ENCODE results near the gene SRGAP2C.
"Not testable (repeated sequence)": the region's sequence is repeated elsewhere in the genome, so short reads cannot be mapped to it uniquely, and the experiment has no call there.

Gene SRGAP2C

DNA sequence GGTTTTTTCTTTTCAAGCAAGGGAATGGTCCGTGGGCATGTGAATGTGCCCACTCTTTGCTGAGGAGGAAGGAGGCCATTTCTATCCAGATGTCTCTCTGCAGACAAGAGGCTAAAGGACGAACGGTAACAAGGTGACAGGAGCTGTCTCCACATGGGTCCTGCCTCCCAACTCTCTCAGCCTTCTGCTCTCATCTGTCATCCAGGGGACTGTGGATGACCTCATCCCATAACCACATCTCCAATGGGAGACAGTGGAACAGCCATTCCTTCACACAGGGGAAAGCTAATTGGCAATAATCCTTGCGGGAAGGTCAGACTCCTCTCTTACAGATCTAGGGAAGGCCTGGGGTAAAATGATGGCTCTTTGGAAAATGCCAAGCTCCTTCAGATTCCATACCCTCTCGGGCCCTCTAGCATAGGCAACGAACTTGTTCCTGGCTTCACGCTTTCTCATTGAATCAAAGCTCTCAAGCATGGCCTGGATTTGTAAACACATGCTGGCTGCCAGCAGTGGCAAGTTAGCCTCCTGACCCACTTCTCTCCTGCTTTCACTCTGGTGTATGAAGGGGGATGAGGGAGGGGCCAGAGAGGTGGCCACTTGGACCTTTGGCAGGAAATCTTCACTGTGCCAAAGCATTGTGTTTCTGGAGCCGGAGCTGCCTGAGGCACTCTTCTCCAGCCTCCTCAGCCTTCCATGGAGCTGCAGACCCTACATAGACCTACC lies 201.0 kb downstream of the SRGAP2C start:
- not testable (repeated sequence) for H3K4me1 ChIP-seq; H3K36me3 ChIP-seq; H4K20me1 ChIP-seq; H3K27me3 ChIP-seq; H3K27ac ChIP-seq; H3K4me3 ChIP-seq; H3K9me3 ChIP-seq (replicated peaks in 1 of 11); H3K4me2 ChIP-seq; H3K9ac ChIP-seq

DNA sequence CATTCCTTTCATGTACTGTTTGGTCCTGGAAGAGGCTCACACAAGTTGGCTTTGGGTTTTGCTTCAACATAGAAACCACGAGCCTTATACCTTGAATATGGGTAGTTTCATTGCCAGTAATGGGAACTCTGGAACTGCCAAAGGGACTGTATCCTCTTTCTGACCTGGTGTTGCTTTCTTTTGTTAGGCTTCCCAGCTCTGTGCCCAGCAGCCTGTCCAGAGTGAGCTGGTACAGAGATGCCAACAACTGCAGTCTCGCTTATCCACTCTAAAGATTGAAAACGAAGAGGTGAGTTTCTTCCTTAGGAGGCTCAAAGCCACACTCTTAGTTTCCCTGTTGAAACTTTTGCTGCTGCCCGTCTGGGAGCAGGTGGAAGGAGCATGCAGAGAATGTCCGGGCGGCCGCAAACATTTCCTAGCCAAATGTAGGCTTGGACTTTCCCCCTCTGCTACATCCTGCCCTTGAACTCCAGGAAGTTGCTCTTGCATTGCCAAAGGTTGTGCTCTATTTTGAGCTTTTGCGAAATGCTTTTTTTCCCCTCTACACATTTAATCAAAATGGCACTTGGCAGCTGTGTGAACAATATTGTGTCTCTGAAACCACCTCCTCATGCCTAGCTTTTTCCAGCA lies 201.7 kb downstream of the SRGAP2C start:
- H3K9me3 ChIP-seq (replicated peaks in 1 of 11); H4K20me1 ChIP-seq; H3K27me3 ChIP-seq; H3K4me3 ChIP-seq; H3K27ac ChIP-seq; H3K4me2 ChIP-seq; H3K9ac ChIP-seq; H3K4me1 ChIP-seq; H3K36me3 ChIP-seq: not testable (repeated sequence)

DNA sequence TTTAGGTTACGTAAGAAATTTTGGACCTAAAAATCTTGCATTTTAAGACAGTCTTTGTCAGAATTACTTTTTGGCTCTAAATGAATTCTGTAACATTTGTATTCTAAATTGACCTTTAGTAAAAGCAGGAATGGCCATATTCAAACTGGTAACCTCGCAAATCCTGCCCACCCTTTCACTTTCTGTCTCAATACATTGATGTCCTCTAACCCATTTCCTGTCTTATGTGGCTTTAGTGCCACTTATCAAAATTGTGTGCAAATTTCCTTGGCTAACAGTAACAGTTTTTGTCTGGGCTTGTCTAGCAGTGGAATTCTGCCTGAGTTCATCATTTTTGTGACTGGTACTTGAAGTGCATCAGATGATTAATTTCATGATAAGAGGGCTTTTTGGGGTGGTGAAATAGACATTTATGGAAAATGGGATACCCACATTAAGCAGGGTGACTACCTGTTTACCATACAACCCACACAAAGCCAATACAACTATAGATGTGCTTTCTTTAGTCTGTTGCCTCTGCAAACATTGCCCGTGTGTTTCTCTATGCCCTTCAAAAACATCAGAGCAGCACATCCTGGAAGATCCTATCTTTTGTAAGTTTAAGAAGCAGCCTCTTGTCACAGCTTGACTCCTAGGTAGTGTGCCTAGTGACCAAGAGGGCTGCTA lies 205.3 kb downstream of the SRGAP2C start:
- H4K20me1 ChIP-seq; H3K27ac ChIP-seq; H3K4me2 ChIP-seq; H3K9me3 ChIP-seq (replicated peaks in 1 of 11); H3K27me3 ChIP-seq; H3K4me1 ChIP-seq; H3K36me3 ChIP-seq; H3K4me3 ChIP-seq; H3K9ac ChIP-seq: not testable (repeated sequence)

DNA sequence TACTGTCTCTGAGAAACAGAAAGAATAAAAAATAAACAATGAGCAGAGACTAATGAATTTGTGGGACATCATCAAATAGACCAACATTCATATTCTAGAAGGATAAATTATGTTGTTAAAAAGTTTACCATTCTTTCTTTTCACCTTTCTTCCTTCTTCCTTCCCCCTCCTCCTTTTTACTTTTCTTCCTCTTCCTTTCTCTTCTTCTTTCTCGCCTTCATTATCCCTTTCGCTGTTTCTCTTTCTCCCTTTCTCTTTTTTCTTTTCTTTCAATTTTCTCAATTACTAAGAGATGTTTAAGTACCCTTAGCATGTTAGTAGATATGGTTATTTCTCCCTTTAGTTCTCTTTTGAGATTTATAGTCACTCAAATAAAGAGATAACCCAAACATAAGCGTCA lies 207.4 kb downstream of the SRGAP2C start:
- H3K36me3 ChIP-seq; H3K27ac ChIP-seq; H3K9me3 ChIP-seq (replicated peaks in 1 of 11); H3K4me2 ChIP-seq; H3K4me1 ChIP-seq; H3K4me3 ChIP-seq; H3K9ac ChIP-seq: not testable (repeated sequence)
- Histone ChIP-seq H4K20me1 (peaks cover 0 to 10% (median 7%) of the 10 kb centered on the region in 11 experiments; a peak in 11 of 22 replicates), H3K27me3 (peaks cover 4 to 29% (median 25%) of the 10 kb centered on the region in 11 experiments; a peak in 20 of 22 replicates)

- peak overlapping the region in 4 of 11 experiments; percentile 74 to 87 (median 81); a peak in 7 of 22 replicates for H3K9ac ChIP-seq
- not testable (repeated sequence) for H3K9me3 ChIP-seq (replicated peaks in 1 of 11); H3K27ac ChIP-seq; H3K36me3 ChIP-seq; H3K4me1 ChIP-seq
- peak overlapping the region; percentile 54 to 70 (median 63); a peak in 18 of 20 replicates for H3K4me3 ChIP-seq
- H4K20me1 ChIP-seq: peaks cover 0 to 10% (median 7%) of the 10 kb centered on the region in 11 experiments; a peak in 11 of 22 replicates
- H3K27me3 ChIP-seq: peaks cover 4 to 35% (median 30%) of the 10 kb centered on the region in 11 experiments; a peak in 20 of 22 replicates
- H3K4me2 ChIP-seq: peak overlapping the region in 8 of 11 experiments; percentile 13 to 88 (median 82); a peak in 13 of 22 replicates
These were observed 211.0 kb downstream of the SRGAP2C start for GRCh38 chr1:121395718-121396201.

DNA sequence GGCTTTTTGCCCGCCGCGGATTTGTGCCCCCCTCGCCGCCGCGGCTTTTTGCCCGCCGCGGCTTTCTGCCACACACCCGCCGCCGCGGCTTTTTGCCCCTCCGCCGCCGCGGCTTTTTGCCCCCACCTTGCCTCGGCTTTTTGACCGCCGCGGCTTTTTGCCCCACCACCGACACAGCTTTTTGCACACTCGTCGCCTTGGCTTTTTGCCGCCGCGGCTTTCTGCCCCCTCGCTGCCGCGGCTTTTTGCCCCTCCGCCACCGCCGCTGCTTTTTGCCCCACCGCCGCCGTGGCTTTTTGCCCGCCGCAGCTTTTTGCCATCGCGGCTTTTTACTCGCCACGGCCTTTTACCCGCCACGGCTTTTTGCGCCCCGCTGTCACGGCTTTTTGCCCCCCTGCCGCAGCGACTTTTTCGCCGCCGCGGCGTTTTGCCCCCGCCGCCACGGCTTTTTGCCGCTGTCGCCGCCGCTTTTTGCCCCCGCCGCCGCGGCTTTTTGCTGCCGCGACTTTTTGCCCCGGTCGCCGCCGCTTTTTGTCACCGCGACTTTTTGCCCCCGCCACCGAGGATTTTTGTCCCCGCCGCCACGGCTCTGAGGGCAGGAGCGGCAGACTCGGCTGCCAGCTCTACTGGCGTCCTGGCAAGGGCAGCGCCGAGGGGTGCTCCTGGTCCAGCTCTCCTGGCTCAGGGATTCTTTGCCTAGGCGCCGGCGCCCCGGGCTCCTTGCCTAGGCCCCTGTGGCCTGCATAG lies 211.7 kb downstream of the SRGAP2C start:
- Histone ChIP-seq H3K27ac (peak overlapping the region in 4 of 11 experiments; percentile 37 to 74 (median 44); a peak in 7 of 22 replicates), H3K4me2 (peak overlapping the region; percentile 79 to 88 (median 84)), H3K4me3 (peak overlapping the region; percentile 54 to 70 (median 63)), H3K9ac (peak overlapping the region; percentile 31 to 87 (median 71); a peak in 21 of 22 replicates), H3K27me3 (peaks cover 4 to 35% (median 30%) of the 10 kb centered on the region in 11 experiments; a peak in 20 of 22 replicates), H4K20me1 (peaks cover 0 to 10% (median 7%) of the 10 kb centered on the region in 11 experiments; a peak in 11 of 22 replicates)
- H3K36me3 ChIP-seq; H3K4me1 ChIP-seq; H3K9me3 ChIP-seq (replicated peaks in 1 of 11): not testable (repeated sequence)

DNA sequence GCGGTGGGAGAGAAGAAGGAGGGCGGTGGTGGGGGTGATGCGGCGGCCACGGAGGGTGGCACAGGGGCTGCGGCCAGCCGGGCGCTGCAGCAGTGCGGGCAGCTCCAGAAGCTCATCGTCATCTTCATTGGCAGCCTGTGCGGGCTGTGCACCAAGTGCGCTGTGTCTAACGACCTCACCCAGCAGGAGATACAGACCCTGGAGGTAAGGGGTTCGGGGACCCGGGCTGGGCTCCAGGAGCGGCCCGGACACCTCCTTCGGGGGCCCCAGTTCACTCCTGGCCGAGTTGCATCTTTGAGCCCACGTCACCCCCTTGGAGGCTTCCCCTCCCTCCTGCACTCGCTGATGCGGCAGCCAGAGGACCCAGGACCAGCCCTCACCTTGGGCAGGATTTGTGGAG lies 212.3 kb downstream of the SRGAP2C start:
- Histone ChIP-seq H3K27ac (peak overlapping the region in 1 of 11 experiments; percentile 74; a peak in 1 of 22 replicates), H3K4me3 (peak overlapping the region; percentile 54 to 70 (median 63)), H3K27me3 (peaks cover 4 to 35% (median 30%) of the 10 kb centered on the region in 11 experiments; a peak in 20 of 22 replicates), H3K9ac (peak overlapping the region in 7 of 11 experiments; percentile 64 to 87 (median 74); a peak in 9 of 22 replicates), H4K20me1 (peaks cover 0 to 10% (median 7%) of the 10 kb centered on the region in 11 experiments; a peak in 11 of 22 replicates), H3K4me2 (peak overlapping the region; percentile 79 to 88 (median 84); a peak in 20 of 22 replicates)
- H3K9me3 ChIP-seq (replicated peaks in 1 of 11); H3K4me1 ChIP-seq; H3K36me3 ChIP-seq: not testable (repeated sequence)

- H3K9me3 ChIP-seq (replicated peaks in 1 of 11); H3K4me2 ChIP-seq; H3K36me3 ChIP-seq; H3K4me1 ChIP-seq; H3K4me3 ChIP-seq; H3K9ac ChIP-seq; H3K27ac ChIP-seq: not testable (repeated sequence)
- Histone ChIP-seq H3K27me3 (peaks cover 4 to 33% (median 27%) of the 10 kb centered on the region in 11 experiments; a peak in 20 of 22 replicates), H4K20me1 (peaks cover 0 to 10% (median 7%) of the 10 kb centered on the region in 11 experiments; a peak in 11 of 22 replicates)
These were observed 214.4 kb downstream of the SRGAP2C start for GRCh38 chr1:121399193-121399592.

DNA sequence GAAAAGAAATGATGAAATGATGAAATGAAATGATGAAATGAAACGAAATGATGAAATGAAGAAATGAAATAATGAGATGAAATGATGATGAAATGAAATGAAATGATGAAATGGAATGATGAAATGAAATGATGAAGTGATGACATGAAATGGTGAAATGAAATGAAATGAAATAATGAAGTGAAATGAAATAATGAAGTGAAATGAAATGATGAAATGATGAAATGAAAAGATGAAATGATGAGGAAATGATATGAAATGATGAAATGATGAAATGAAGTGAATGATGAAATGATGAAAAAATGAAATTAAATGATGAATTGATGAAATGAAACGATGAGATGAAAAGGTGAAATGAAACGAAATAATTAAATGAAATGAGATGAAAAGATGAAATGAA lies 215.3 kb downstream of the SRGAP2C start:
- not testable (repeated sequence) for H3K9ac ChIP-seq; H3K27ac ChIP-seq; H3K9me3 ChIP-seq (replicated peaks in 1 of 11); H3K4me3 ChIP-seq; H3K36me3 ChIP-seq; H3K4me1 ChIP-seq; H3K4me2 ChIP-seq
- Histone ChIP-seq H3K27me3 (peaks cover 4 to 26% (median 23%) of the 10 kb centered on the region in 11 experiments; a peak in 20 of 22 replicates), H4K20me1 (peaks cover 0 to 10% (median 7%) of the 10 kb centered on the region in 11 experiments; a peak in 11 of 22 replicates)

DNA sequence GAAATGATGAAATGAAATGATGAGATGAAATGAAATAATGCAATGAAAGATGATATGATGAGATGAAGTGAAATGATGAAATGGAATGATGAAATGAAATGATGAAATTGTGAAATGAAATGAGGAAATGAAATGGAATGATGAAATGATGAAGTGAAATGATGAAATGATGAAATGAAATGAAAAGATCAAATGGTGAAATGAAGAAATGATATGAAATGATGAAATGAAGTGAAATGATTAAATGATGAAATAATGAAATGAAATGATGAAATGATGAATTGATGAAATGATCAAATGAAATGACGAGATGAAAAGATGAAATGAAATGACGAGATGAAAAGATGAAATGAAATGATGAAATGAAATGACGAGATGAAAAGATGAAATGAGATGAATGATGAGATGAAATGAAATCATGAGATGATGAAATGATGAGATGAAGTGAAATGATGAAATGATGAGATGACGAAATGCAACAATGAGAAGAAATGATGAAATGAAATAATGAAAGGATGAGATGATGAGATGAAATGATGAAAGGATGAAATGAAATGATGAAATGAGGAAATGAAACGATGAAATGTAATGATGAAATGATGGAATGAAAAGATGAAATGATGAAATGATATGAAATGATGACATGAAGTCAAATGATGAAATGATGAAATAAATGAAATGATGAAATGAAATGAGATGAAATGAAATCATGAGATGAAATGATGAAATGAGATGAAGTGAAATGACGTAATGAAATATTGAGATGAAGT lies 216.0 kb downstream of the SRGAP2C start:
- not testable (repeated sequence) for H3K4me2 ChIP-seq; H3K27ac ChIP-seq; H3K4me3 ChIP-seq; H3K9ac ChIP-seq; H3K36me3 ChIP-seq; H3K9me3 ChIP-seq (replicated peaks in 1 of 11); H3K4me1 ChIP-seq
- H4K20me1 ChIP-seq: peaks cover 0 to 10% (median 7%) of the 10 kb centered on the region in 11 experiments; a peak in 11 of 22 replicates
- peaks cover 4 to 20% (median 19%) of the 10 kb centered on the region in 11 experiments; a peak in 20 of 22 replicates for H3K27me3 ChIP-seq

DNA sequence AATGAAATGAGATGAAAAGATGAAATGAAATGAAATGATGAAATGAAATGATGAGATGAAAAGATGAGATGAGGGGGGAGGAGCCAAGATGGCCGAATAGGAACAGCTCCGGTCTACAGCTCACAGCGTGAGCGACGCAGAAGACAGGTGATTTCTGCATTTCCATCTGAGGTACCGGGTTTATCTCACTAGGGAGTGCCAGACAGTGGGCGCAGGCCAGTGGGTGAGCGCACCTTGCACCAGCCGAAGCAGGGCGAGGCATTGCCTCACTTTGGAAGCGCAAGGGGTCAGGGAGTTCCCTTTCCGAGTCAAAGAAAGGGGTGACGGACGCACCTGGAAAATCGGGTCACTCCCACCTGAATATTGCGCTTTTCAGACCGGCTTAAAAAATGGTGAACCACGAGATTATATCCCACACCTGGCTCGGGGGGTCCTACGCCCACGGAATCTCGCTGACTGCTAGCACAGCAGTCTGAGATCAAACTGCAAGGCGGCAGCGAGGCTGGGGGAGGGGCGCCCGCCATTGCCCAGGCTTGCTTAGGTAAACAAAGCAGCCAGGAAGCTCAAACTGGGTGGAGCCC lies 216.7 kb downstream of the SRGAP2C start:
- H3K4me2 ChIP-seq; H3K4me3 ChIP-seq; H3K4me1 ChIP-seq; H3K9ac ChIP-seq; H3K36me3 ChIP-seq; H3K9me3 ChIP-seq (replicated peaks in 1 of 11); H3K27ac ChIP-seq; H4K20me1 ChIP-seq: not testable (repeated sequence)
- H3K27me3 ChIP-seq: peaks cover 4 to 13% (median 12%) of the 10 kb centered on the region in 11 experiments; a peak in 20 of 22 replicates

DNA sequence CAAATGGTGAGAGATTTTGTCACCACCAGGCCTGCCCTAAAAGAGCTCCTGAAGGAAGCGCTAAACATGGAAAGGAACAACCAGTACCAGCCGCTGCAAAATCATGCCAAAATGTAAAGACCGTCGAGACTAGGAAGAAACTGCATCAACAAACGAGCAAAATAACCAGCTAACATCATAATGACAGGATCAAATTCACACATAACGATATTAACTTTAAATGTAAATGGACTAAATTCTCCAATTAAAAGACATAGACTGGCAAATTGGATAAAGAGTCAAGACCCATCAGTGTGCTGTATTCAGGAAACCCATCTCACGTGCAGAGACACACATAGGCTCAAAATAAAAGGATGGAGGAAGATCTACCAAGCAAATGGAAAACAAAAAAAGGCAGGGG lies 218.5 kb downstream of the SRGAP2C start:
- not testable (repeated sequence) for H3K27me3 ChIP-seq; H3K9ac ChIP-seq; H3K36me3 ChIP-seq; H3K4me1 ChIP-seq; H3K9me3 ChIP-seq (replicated peaks in 1 of 11); H4K20me1 ChIP-seq; H3K27ac ChIP-seq; H3K4me2 ChIP-seq; H3K4me3 ChIP-seq
